GM23338 (cell line): Measurements from ENCODE around the gene EPHB1.

Experiments
- CREB1 ChIP-seq: fragments of 250-450 bp; sonication (Bioruptor Pico); IDR thresholded peaks from 2 replicates; pipeline ENCODE4 v1.5.0; 2020; ENCODE audit warnings: low read depth, mild to moderate bottlenecking, moderate library complexity
- EZH2 ChIP-seq: fragments of 200-600 bp; sonication (generic); IDR thresholded peaks from one replicate; pipeline ENCODE4 v1.8.0; 2017; ENCODE audit warnings: antibody characterized with exemption, mild to moderate bottlenecking, low read depth; ENCODE audit not compliant: unreplicated experiment
- EZH2phosphoT487 ChIP-seq: fragments of 200-600 bp; sonication (generic); IDR thresholded peaks from one replicate; pipeline ENCODE4 v1.8.1; 2018; ENCODE audit warnings: antibody characterized with exemption; ENCODE audit not compliant: unreplicated experiment
- JUNB ChIP-seq: IDR thresholded peaks from one replicate; pipeline ENCODE4 v1.6.1; 2016; ENCODE audit warnings: antibody characterized with exemption; ENCODE audit not compliant: unreplicated experiment
- NANOG ChIP-seq: IDR thresholded peaks from 2 replicates; pipeline ENCODE4 v1.6.1; 2016; ENCODE audit warnings: antibody characterized with exemption, borderline replicate concordance
- POLR2AphosphoS5 ChIP-seq: IDR thresholded peaks from 2 replicates; pipeline ENCODE4 v1.6.1; 2016; ENCODE audit warnings: antibody characterized with exemption, low read depth
- STAT1 ChIP-seq: IDR thresholded peaks from one replicate; pipeline ENCODE4 v1.6.1; 2016; ENCODE audit warnings: antibody characterized with exemption; ENCODE audit not compliant: unreplicated experiment
- ZNF114 ChIP-seq: fragments of 250-450 bp; sonication (Bioruptor Pico); IDR thresholded peaks from 2 replicates; pipeline ENCODE4 v1.5.0; 2020; ENCODE audit warnings: mild to moderate bottlenecking, moderate library complexity
- ZNF331 ChIP-seq: fragments of 250-450 bp; sonication (Bioruptor Pico); IDR thresholded peaks from 2 replicates; pipeline ENCODE4 v1.5.0; 2020; ENCODE audit warnings: low read depth, mild to moderate bottlenecking, moderate library complexity
- TF ChIP-seq, protein P1 (sequence below), 2 experiments: fragments of 200-600 bp in 1 of 2; sonication (generic) in 1 of 2; conservative IDR thresholded peaks; 2 replicates each; pipeline versions ENCODE4 v1.5.1 to v1.6.1; 2016 to 2017; ENCODE audit warnings: antibody characterized with exemption in 2 of 2, low read depth in 2 of 2, mild to moderate bottlenecking in 2 of 2, moderate library complexity in 1 of 2
- TF ChIP-seq, protein P2 (sequence below): fragments of 250-450 bp; sonication (Bioruptor Pico); IDR thresholded peaks from 2 replicates; pipeline ENCODE4 v1.5.0; 2020; ENCODE audit warnings: mild to moderate bottlenecking, moderate library complexity
- TF ChIP-seq, protein P3 (sequence below): IDR thresholded peaks from one replicate; pipeline ENCODE4 v1.6.1; 2018; ENCODE audit warnings: antibody characterized with exemption; ENCODE audit not compliant: unreplicated experiment
- TF ChIP-seq, protein P4 (sequence below): IDR thresholded peaks from 2 replicates; pipeline ENCODE4 v1.6.1; 2016; ENCODE audit warnings: antibody characterized with exemption

DNA sequence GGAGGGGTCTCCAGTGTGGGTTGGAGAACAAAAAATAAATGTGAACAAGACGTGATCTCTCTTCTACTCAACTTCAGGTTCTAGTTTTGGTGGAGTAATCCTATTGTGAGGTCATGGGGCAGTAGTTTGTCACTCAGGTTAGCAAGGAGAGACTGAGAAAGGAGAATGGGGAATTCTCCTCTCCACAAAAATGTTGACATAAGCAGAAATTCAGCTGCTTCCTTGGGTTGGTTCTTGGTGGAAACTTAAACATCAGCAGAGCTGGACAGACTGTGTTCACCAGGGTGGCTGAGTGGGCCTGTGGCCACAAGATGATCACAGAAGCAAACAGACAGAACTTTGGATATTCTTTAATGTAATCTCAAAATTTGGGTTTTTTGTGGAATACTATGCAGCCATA, 78.7 kb downstream of the EPHB1 start:
- no peak for TF ChIP-seq EZH2
- TF ChIP-seq, protein P1, sequence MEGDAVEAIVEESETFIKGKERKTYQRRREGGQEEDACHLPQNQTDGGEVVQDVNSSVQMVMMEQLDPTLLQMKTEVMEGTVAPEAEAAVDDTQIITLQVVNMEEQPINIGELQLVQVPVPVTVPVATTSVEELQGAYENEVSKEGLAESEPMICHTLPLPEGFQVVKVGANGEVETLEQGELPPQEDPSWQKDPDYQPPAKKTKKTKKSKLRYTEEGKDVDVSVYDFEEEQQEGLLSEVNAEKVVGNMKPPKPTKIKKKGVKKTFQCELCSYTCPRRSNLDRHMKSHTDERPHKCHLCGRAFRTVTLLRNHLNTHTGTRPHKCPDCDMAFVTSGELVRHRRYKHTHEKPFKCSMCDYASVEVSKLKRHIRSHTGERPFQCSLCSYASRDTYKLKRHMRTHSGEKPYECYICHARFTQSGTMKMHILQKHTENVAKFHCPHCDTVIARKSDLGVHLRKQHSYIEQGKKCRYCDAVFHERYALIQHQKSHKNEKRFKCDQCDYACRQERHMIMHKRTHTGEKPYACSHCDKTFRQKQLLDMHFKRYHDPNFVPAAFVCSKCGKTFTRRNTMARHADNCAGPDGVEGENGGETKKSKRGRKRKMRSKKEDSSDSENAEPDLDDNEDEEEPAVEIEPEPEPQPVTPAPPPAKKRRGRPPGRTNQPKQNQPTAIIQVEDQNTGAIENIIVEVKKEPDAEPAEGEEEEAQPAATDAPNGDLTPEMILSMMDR (conservative IDR thresholded peaks at IDR 0.05; ENCODE audit: low read depth in 2 of 2) = no peak
- TF ChIP-seq EZH2phosphoT487 = no peak
- TF ChIP-seq, protein P2, sequence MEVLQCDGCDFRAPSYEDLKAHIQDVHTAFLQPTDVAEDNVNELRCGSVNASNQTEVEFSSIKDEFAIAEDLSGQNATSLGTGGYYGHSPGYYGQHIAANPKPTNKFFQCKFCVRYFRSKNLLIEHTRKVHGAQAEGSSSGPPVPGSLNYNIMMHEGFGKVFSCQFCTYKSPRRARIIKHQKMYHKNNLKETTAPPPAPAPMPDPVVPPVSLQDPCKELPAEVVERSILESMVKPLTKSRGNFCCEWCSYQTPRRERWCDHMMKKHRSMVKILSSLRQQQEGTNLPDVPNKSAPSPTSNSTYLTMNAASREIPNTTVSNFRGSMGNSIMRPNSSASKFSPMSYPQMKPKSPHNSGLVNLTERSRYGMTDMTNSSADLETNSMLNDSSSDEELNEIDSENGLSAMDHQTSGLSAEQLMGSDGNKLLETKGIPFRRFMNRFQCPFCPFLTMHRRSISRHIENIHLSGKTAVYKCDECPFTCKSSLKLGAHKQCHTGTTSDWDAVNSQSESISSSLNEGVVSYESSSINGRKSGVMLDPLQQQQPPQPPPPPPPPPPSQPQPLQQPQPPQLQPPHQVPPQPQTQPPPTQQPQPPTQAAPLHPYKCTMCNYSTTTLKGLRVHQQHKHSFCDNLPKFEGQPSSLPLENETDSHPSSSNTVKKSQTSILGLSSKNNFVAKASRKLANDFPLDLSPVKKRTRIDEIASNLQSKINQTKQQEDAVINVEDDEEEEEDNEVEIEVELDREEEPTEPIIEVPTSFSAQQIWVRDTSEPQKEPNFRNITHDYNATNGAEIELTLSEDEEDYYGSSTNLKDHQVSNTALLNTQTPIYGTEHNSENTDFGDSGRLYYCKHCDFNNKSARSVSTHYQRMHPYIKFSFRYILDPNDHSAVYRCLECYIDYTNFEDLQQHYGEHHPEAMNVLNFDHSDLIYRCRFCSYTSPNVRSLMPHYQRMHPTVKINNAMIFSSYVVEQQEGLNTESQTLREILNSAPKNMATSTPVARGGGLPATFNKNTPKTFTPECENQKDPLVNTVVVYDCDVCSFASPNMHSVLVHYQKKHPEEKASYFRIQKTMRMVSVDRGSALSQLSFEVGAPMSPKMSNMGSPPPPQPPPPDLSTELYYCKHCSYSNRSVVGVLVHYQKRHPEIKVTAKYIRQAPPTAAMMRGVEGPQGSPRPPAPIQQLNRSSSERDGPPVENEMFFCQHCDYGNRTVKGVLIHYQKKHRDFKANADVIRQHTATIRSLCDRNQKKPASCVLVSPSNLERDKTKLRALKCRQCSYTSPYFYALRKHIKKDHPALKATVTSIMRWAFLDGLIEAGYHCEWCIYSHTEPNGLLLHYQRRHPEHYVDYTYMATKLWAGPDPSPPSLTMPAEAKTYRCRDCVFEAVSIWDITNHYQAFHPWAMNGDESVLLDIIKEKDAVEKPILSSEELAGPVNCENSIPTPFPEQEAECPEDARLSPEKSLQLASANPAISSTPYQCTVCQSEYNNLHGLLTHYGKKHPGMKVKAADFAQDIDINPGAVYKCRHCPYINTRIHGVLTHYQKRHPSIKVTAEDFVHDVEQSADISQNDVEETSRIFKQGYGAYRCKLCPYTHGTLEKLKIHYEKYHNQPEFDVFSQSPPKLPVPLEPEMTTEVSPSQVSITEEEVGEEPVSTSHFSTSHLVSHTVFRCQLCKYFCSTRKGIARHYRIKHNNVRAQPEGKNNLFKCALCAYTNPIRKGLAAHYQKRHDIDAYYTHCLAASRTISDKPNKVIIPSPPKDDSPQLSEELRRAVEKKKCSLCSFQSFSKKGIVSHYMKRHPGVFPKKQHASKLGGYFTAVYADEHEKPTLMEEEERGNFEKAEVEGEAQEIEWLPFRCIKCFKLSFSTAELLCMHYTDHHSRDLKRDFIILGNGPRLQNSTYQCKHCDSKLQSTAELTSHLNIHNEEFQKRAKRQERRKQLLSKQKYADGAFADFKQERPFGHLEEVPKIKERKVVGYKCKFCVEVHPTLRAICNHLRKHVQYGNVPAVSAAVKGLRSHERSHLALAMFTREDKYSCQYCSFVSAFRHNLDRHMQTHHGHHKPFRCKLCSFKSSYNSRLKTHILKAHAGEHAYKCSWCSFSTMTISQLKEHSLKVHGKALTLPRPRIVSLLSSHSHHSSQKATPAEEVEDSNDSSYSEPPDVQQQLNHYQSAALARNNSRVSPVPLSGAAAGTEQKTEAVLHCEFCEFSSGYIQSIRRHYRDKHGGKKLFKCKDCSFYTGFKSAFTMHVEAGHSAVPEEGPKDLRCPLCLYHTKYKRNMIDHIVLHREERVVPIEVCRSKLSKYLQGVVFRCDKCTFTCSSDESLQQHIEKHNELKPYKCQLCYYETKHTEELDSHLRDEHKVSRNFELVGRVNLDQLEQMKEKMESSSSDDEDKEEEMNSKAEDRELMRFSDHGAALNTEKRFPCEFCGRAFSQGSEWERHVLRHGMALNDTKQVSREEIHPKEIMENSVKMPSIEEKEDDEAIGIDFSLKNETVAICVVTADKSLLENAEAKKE (CRISPR knock-in tag) = no peak
- TF ChIP-seq CREB1 (CRISPR knock-in tag) = no peak
- no peak for TF ChIP-seq STAT1
- TF ChIP-seq, protein P3, sequence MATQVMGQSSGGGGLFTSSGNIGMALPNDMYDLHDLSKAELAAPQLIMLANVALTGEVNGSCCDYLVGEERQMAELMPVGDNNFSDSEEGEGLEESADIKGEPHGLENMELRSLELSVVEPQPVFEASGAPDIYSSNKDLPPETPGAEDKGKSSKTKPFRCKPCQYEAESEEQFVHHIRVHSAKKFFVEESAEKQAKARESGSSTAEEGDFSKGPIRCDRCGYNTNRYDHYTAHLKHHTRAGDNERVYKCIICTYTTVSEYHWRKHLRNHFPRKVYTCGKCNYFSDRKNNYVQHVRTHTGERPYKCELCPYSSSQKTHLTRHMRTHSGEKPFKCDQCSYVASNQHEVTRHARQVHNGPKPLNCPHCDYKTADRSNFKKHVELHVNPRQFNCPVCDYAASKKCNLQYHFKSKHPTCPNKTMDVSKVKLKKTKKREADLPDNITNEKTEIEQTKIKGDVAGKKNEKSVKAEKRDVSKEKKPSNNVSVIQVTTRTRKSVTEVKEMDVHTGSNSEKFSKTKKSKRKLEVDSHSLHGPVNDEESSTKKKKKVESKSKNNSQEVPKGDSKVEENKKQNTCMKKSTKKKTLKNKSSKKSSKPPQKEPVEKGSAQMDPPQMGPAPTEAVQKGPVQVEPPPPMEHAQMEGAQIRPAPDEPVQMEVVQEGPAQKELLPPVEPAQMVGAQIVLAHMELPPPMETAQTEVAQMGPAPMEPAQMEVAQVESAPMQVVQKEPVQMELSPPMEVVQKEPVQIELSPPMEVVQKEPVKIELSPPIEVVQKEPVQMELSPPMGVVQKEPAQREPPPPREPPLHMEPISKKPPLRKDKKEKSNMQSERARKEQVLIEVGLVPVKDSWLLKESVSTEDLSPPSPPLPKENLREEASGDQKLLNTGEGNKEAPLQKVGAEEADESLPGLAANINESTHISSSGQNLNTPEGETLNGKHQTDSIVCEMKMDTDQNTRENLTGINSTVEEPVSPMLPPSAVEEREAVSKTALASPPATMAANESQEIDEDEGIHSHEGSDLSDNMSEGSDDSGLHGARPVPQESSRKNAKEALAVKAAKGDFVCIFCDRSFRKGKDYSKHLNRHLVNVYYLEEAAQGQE = no peak
- TF ChIP-seq POLR2AphosphoS5 = no peak
- TF ChIP-seq, protein P4, sequence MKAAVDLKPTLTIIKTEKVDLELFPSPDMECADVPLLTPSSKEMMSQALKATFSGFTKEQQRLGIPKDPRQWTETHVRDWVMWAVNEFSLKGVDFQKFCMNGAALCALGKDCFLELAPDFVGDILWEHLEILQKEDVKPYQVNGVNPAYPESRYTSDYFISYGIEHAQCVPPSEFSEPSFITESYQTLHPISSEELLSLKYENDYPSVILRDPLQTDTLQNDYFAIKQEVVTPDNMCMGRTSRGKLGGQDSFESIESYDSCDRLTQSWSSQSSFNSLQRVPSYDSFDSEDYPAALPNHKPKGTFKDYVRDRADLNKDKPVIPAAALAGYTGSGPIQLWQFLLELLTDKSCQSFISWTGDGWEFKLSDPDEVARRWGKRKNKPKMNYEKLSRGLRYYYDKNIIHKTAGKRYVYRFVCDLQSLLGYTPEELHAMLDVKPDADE = no peak
- TF ChIP-seq ZNF114 (CRISPR knock-in tag) = no peak
- TF ChIP-seq NANOG = no peak
- no peak for TF ChIP-seq JUNB
- no peak for TF ChIP-seq ZNF331 (CRISPR knock-in tag)
